ENCODE data around the gene XK. TPM values are rescaled to one million over a fixed set of nuclear protein-coding genes. Genes with fewer than 3 reads are reported as not detected.

The XK gene
- total and polyA plus RNA-seq, 9 of the 15 experiments (the other 6 are each of a cell fraction or from before 2014, with no cell fraction given) = 4.0 to 21.6 (median 11.6) TPM

DNA sequence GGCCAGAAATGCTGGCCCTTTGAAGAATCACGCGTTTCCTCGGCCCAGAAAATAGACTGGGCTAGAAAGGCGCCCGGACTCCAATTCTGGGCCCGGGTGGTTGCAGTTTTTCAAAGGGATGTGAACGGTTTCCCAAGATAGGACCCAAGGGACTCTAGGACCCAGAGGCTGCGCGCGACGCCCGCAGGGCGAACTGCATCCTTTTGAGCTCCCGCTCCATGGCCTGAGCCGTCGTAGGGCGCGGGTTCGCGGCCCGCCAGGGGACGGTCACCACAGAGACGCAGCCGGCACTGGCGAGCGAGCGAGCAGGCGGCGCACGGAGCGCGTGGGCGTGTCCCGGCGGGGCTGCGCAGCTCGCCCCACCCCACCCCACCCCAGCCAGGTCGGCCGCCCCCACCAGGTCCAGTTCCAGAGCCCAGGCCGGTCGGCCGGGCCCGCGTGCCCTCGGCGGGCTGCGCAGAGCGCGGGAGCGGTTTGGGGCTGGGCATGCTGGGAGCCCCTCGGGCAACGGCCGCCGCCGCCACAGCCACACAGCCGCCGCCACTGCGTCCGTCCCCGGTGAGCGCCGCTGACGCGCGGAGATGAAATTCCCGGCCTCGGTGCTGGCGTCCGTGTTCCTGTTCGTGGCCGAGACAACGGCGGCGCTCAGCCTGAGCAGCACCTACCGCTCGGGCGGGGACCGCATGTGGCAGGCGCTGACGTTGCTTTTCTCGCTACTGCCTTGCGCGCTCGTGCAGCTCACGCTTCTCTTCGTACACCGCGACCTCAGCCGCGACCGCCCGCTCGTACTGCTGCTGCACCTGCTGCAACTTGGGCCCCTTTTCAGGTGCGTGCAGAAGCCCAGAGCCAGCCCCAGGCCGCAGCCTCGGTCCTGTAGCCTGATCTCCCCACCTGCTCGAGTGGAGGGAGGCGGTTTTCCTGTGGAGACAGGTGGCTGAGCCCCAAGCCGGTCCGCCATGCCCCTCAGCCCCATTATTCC, at the start of gene XK (continued):
- TF ChIP-seq, protein P1, sequence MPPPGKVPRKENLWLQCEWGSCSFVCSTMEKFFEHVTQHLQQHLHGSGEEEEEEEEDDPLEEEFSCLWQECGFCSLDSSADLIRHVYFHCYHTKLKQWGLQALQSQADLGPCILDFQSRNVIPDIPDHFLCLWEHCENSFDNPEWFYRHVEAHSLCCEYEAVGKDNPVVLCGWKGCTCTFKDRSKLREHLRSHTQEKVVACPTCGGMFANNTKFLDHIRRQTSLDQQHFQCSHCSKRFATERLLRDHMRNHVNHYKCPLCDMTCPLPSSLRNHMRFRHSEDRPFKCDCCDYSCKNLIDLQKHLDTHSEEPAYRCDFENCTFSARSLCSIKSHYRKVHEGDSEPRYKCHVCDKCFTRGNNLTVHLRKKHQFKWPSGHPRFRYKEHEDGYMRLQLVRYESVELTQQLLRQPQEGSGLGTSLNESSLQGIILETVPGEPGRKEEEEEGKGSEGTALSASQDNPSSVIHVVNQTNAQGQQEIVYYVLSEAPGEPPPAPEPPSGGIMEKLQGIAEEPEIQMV (tag; conservative IDR thresholded peaks at IDR 0.05; ENCODE audit: low read depth) = no peak
- TF ChIP-seq MECOM (CRISPR knock-in tag; IDR thresholded peaks at IDR 0.05) = no peak
- TF ChIP-seq, protein P2, sequence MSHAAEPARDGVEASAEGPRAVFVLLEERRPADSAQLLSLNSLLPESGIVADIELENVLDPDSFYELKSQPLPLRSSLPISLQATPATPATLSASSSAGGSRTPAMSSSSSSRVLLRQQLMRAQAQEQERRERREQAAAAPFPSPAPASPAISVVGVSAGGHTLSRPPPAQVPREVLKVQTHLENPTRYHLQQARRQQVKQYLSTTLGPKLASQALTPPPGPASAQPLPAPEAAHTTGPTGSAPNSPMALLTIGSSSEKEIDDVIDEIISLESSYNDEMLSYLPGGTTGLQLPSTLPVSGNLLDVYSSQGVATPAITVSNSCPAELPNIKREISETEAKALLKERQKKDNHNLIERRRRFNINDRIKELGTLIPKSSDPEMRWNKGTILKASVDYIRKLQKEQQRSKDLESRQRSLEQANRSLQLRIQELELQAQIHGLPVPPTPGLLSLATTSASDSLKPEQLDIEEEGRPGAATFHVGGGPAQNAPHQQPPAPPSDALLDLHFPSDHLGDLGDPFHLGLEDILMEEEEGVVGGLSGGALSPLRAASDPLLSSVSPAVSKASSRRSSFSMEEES (CRISPR knock-in tag; IDR thresholded peaks at IDR 0.05) = no peak
- peak; percentile 49 for TF ChIP-seq RBBP5 (IDR thresholded peaks at IDR 0.05; ENCODE audit: borderline replicate concordance, insufficient read depth, low read length, poor library complexity, severe bottlenecking)
- no peak; the same call in 1 of the 2 replicates for TF ChIP-seq ZNF12 (CRISPR knock-in tag; IDR thresholded peaks at IDR 0.05)
- no peak for TF ChIP-seq HDAC6 (IDR thresholded peaks at IDR 0.05; ENCODE audit: low read depth, low read length)
- TF ChIP-seq SREBF1 (IDR thresholded peaks at IDR 0.05; ENCODE audit: borderline replicate concordance, low read depth, low read length) = no peak
- no peak for TF ChIP-seq CBX1 (IDR thresholded peaks at IDR 0.05; ENCODE audit: low read depth)
- TF ChIP-seq STAT5A (IDR thresholded peaks at IDR 0.05; ENCODE audit: borderline replicate concordance, low read length) = no peak
- no peak for TF ChIP-seq SMAD1 (IDR thresholded peaks at IDR 0.05; ENCODE audit: low read depth, low read length, partially characterized antibody)
- TF ChIP-seq, protein P3, sequence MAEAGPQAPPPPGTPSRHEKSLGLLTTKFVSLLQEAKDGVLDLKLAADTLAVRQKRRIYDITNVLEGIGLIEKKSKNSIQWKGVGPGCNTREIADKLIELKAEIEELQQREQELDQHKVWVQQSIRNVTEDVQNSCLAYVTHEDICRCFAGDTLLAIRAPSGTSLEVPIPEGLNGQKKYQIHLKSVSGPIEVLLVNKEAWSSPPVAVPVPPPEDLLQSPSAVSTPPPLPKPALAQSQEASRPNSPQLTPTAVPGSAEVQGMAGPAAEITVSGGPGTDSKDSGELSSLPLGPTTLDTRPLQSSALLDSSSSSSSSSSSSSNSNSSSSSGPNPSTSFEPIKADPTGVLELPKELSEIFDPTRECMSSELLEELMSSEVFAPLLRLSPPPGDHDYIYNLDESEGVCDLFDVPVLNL (CRISPR knock-in tag; IDR thresholded peaks at IDR 0.05; ENCODE audit: low read depth) = no peak
- TF ChIP-seq ZNF551 (CRISPR knock-in tag; IDR thresholded peaks at IDR 0.05) = no peak
- no peak for TF ChIP-seq ZFP1 (CRISPR knock-in tag; IDR thresholded peaks at IDR 0.05)
- TF ChIP-seq HDGF (IDR thresholded peaks at IDR 0.05) = no peak
- no peak for TF ChIP-seq ZNF133 (CRISPR knock-in tag; IDR thresholded peaks at IDR 0.05)

Data from K562 (cell line).